Gastroesophageal sphincter (tissue), 3 donors: ENCODE data around the gene TARS1.

Experiments
- EP300 ChIP-seq: sonication (generic); formaldehyde crosslinking; IDR thresholded peaks from one replicate; pipeline ENCODE4 v1.6.1; 2017; ENCODE audit warnings: antibody characterized with exemption, mild to moderate bottlenecking
- POLR2A ChIP-seq, 2 donors: fragments of 450-650 bp; IDR thresholded peaks; one replicate each; pipeline ENCODE4 v1.6.1; 2017; ENCODE audit warnings: antibody characterized with exemption in 2 of 2, mild to moderate bottlenecking in 2 of 2, moderate library complexity in 1 of 2
- POLR2AphosphoS5 ChIP-seq: sonication (generic); formaldehyde crosslinking; IDR thresholded peaks from one replicate; pipeline ENCODE4 v1.6.1; 2017; ENCODE audit warnings: antibody characterized with exemption
- TF ChIP-seq, protein P1 (sequence below), 4 experiments: fragments of 200-600 bp in 2 of 4; fragments of 450-650 bp in 2 of 4; sonication (generic) in 1 of 4; IDR thresholded peaks; one replicate each; pipeline ENCODE4 v1.5.1; 2017 to 2019; ENCODE audit warnings: antibody characterized with exemption in 4 of 4, mild to moderate bottlenecking in 2 of 4, moderate library complexity in 2 of 4

DNA sequence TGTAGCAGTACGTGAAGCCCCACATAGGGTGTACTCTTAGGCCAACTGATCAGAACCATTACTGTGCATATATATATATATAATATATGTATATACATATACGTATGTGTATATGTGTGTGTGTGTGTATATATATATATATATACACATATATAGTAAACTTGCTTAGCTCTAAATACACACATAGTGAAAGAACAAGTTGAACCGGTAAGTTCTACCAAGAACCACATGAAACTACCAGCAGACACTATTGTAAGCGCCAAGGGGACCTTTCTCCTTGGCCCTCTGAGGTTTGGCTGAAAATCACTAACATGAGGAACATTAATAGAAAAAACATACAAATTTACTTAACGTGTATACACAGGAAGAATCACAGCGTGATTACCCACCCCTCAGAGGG lies 1.8 kb upstream of the TARS1 start:
- TF ChIP-seq, protein P1, sequence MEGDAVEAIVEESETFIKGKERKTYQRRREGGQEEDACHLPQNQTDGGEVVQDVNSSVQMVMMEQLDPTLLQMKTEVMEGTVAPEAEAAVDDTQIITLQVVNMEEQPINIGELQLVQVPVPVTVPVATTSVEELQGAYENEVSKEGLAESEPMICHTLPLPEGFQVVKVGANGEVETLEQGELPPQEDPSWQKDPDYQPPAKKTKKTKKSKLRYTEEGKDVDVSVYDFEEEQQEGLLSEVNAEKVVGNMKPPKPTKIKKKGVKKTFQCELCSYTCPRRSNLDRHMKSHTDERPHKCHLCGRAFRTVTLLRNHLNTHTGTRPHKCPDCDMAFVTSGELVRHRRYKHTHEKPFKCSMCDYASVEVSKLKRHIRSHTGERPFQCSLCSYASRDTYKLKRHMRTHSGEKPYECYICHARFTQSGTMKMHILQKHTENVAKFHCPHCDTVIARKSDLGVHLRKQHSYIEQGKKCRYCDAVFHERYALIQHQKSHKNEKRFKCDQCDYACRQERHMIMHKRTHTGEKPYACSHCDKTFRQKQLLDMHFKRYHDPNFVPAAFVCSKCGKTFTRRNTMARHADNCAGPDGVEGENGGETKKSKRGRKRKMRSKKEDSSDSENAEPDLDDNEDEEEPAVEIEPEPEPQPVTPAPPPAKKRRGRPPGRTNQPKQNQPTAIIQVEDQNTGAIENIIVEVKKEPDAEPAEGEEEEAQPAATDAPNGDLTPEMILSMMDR (IDR thresholded peaks at IDR 0.05) = no peak
- TF ChIP-seq POLR2AphosphoS5 (no peak), POLR2A (IDR thresholded peaks at IDR 0.05) (no peak), EP300 (no peak)
